ENCODE measurements around the gene SYCP2. TPM values are rescaled to one million over a fixed set of nuclear protein-coding genes. Genes with fewer than 3 reads are reported as not detected.
"Not testable (repeated sequence)": the region's sequence is repeated elsewhere in the genome, so short reads cannot be mapped to it uniquely, and the experiment has no call there.

SYCP2 gene
- total RNA-seq, 1 experiment from 2014 or later, result 0.40 TPM

DNA sequence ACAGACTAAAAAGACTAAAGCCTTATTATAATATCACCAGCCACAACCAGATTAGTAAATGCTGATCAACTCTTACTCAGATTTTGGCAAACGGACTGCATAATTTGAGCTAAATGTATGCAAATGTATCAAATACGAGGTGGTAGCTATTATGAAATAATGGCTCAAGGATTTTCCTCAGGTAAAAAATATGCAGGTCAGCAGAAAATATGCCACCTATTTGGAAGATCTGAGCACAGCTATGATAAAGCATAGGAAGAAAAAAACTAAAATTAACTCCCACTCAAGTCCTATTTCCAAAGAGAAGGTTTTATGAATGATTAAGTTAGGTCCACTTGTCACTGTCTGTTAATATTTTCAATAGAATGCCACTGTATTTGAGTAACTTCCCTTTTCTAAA lies 22.4 kb downstream of the SYCP2 start:
- no peak for DNase-seq (ENCODE audit: low read depth)

- DNase-seq (ENCODE audit: low read depth), result no peak
Observed at GRCh38 chr20:59908855-59909254, 24.6 kb downstream of the SYCP2 start.

DNA sequence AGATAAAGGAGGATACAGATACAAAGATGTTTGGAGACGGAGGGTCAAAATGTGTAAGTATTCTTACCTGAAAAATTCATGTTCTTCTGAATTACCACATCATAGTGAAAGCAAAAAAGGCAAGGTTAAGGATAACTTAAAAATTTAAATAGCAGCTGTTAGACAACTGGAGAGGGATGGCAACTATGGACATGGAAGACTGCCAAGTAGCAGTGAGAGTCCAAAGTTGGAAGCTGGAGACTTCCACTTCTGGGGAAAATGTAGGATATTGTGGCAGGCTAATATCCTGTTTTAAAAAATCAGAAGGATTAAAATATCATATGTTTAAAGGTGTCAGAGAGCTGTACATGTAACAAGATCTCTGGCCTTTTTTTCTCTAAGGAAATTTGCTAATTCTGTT lies 29.8 kb downstream of the SYCP2 start:
- DNase-seq (ENCODE audit: low read depth), result peak; percentile 48

DNA sequence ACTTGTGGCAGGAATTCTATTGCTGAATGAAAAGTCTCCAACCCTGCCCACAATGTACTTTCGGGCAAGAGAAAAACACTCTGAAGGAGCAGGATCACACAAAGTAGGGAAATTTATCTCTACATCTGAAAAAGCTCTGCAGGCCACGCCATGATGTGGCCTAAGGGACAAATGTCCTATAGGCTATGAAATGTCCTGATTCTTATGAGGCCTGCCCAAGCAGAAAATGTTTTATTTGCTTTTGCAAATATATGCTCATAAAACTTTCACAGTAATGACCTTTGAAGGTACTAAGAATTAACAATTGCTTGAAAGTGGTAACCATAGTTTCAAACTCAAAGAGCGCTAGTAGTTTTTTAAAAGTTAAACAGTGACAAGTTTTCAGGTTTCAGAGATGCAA lies 31.0 kb downstream of the SYCP2 start:
- no peak for DNase-seq (ENCODE audit: low read depth)

- no peak for DNase-seq (ENCODE audit: low read depth)
Observed at GRCh38 chr20:59895908-59896307, 37.5 kb downstream of the SYCP2 start.

DNA sequence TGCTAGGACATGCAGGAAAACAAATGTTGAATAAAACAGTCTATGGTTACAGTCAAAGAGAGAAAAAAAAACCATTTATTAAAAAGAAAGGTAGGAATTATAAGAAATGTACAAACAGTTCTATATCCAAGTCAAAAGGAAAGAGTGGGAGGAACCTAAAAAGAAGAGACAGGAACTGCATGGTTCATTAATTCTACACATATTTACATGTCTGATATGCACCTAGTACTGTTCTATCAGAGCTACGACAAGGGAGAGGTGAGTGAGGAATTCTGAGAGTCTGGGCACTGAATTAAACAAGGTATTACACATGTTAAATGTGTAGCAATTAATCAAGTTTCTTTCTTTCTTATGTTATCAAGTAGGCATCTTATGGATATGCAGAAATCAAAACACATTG lies 41.9 kb downstream of the SYCP2 start:
- DNase-seq (ENCODE audit: low read depth), result no peak

GRCh38 chr20:59890035-59890434 lies 43.4 kb downstream of the SYCP2 start:
- DNase-seq (ENCODE audit: low read depth), result not testable (repeated sequence)

DNA sequence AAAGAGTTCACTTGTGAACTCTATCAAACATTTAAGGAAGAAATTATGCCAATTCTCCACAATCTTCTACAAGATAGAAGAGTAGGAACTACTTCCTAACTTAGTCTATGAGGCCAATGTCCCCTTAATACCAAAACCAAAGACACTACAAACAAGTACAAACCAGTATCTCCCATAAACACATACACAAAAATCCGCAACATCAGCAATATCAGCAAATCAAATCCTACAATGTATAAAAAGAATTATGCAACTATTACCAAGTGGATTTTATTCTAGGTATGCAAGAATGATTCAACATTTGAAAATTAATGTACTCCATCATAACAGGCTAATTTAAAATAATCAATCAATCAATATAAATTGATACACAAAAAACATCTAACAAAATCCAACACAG lies 45.4 kb downstream of the SYCP2 start:
- DNase-seq (ENCODE audit: low read depth), result no peak

DNA sequence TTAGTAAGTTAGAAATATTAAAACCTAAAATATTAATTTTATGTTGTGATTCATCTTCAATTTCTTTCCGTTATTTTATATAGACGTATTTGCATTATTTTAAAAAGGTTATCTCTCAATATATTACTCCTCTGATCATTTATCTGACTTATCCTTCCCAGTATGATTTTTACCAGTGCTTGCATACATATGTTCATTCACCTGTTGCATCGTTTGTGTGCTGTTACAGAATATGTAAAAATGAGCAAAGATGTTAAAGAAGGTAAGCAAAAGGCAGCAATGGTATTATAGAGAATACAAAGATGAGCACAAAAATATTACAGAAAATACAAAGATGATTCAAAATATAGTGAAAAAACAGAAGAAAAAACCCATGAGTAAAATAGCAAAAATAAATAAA lies 48.9 kb downstream of the SYCP2 start:
- no peak for DNase-seq (ENCODE audit: low read depth)

- no peak for DNase-seq (ENCODE audit: low read depth)
Observed at GRCh38 chr20:59880198-59880597, 53.2 kb downstream of the SYCP2 start.

- peak; percentile 2 for DNase-seq (ENCODE audit: low read depth)
Observed at GRCh38 chr20:59873409-59873808, 60.0 kb downstream of the SYCP2 start.

- no peak for DNase-seq (ENCODE audit: low read depth)
Observed at GRCh38 chr20:59871096-59871495, 62.3 kb downstream of the SYCP2 start.

GRCh38 chr20:59866338-59866737 lies 67.1 kb downstream of the SYCP2 start:
- DNase-seq (ENCODE audit: low read depth), result peak; percentile 51

DNA sequence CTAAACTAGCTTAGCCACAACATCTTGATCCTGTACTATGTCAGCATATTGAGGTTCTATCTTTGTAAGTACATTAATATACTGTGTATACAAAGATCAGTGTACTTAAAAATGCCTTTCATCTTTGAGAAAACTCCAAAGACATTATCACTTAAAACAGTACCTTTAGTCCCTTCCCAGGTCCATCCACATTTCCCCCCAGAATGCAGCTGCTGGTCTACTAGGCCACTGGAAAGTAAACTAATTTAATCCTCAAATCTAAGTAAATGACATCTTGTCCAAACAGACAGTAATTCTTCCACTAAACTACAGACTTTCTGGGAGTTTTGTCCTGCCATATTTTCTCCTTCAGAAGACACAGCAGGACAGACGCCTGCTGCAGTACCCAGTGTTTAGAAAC lies 68.7 kb downstream of the SYCP2 start:
- DNase-seq (ENCODE audit: low read depth), result no peak

DNA sequence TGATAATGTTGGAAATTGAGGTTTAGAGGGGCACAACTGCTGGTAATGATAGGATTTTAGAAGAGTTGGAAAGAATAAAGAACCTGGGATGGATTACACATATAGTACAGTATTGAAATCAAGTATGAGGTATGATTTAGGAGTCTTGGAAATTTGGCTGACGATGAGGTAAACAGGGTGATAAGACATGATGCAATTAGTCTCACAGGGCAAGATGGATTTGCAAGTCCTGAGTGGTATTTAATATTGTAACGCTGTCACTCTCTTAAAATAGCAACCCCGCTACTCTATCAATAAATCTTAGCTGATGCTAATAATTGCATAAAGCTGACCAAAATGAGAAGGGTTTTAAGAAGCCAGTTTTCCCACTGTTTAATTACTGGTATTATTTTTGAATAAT lies 70.4 kb downstream of the SYCP2 start:
- DNase-seq (ENCODE audit: low read depth), result no peak

DNA sequence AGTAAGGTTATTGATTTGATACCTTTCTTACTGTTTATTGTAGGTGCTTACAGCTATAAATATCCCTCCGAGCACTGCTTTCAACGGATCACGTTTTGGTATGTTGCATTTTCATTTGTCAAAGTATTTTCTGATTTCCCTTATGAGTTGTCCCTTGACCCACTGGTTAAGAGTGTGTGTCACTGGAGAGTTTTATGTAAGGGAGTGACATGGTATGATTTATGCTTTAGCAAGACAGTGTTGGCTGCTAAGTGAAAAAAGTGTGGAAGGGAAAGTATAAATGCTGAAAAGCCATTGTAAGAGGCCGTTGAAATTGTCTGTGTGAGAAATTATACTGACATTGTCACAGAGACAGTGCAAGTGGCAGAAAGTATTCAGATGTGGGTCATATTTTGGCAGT lies 72.0 kb downstream of the SYCP2 start:
- no peak for DNase-seq (ENCODE audit: low read depth)

- DNase-seq (ENCODE audit: low read depth), result no peak
Observed at GRCh38 chr20:59858425-59858824, 75.0 kb downstream of the SYCP2 start.

DNA sequence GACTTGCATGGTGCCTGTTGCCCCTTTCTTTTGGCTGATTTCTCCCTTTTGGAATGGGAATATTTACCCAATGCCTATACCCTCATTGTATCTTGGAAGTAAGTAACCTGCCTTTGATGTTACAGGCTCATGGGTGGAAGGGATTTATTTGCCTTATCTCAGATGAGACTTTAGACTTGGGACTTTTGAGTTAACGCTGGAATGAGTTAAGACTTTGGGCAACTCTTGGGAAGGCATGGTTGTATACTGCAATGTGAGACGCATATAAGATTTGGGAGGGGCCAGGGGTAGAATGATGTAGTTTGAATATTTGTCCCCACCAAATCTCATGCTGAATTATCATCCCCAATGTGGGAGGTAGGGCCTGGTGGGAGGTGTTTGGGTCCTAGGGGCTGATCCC lies 75.5 kb downstream of the SYCP2 start:
- no peak for DNase-seq (ENCODE audit: low read depth)

DNA sequence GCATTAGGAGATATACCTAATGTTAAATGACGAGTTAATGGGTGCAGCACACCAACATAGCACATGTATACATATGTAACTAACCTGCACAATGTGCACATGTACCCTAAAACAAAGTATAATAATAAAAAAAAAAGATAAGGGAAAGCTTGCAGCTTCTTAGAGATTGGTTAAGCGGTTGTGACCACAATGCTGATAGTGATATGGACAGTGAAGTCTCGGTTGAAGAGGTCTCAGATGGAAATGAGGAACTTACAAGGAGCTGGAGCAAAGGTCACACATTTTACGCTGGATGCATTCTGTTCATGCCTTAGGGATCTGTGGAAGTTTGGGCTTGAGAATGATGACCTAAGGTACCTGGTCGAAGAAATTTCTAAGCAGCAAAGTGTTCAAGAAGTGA lies 76.5 kb downstream of the SYCP2 start:
- not testable (repeated sequence) for DNase-seq (ENCODE audit: low read depth)

- not testable (repeated sequence) for DNase-seq (ENCODE audit: low read depth)
Observed at GRCh38 chr20:59856526-59856925, 76.9 kb downstream of the SYCP2 start.

GRCh38 chr20:59850018-59850641 lies 83.3 kb downstream of the SYCP2 start:
- DNase-seq (ENCODE audit: low read depth), result peak; percentile 41

DNA sequence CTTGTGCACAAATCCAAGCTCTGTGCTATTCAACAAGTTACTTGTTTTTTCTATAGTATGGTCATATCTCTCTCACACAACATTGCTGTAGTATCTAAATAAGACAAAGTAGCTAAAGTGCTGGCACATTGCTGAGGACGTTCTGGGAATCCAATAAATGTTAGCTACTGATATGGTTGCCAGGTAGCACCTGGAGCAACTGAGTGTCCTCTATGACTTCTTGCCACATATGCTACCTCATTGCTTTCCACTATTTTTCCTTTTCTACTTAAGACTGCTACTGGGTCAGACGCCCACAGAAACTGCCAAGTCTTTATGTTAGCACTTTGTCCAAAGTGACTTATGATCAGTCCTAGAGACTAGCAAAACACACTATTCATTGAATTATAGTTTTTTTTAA lies 85.3 kb downstream of the SYCP2 start:
- no peak for DNase-seq (ENCODE audit: low read depth)

DNA sequence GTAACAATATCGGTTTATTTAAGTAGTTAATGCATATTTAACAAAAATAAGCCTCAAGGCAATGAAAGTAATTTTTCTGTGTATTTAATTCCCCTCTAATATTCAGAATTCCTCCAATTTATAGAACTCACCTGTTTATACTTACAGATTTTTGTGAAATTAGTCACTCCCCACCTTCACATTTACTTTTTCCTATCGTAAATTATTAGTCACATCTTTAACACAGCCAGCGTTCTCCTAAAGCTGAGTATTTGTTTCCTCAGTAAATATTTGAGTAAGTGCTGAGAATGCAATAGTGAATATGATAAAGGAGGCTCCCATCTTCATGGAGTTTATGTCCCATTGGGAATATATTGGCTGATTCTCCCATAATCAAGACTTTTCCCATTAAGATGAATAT lies 88.0 kb downstream of the SYCP2 start:
- no peak for DNase-seq (ENCODE audit: low read depth)

GRCh38 chr20:59839400-59839799 lies 94.0 kb downstream of the SYCP2 start:
- DNase-seq (ENCODE audit: low read depth), result no peak
